ENCODE measurements around the gene BABAM1. TPM values are rescaled to one million over a fixed set of nuclear protein-coding genes. Genes with fewer than 3 reads are reported as not detected.

BABAM1 gene
- total RNA-seq, 1 donor from 2014 or later = 58.4 TPM

DNA sequence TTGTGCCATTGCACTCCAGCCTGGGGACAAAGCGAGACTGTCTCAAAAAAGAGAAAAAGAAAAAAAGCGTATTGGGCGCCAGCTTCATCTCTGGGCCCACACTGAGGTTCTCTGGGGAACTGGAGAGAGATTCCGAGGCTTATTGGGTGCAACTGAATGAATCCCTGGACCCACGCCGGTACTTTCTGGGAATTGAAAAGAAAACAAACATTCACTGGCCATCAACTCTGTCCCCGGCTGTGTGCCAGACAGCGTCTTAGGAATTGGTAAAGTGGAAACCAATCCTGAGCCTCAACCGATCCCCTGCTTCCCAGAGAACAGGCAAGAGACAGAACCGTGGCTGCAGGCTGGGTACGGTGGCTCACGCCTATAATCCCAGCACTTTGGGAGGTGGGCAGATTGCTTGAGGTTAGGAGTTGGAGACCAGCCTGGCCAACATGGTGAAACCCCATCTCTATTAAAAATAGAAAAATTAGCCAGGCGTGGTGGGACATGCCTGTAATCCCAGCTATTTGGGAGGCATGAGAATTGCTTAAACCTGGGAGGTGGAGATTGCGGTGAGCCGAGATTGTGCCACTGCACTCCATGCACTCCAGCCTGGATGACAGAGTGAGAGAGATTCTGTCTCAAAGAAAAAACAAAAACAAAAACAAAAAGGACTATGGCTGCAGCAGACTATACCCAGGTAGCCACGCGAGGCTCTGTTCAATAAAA, 58.8 kb downstream of the BABAM1 start:
- TF ChIP-seq, protein P1, sequence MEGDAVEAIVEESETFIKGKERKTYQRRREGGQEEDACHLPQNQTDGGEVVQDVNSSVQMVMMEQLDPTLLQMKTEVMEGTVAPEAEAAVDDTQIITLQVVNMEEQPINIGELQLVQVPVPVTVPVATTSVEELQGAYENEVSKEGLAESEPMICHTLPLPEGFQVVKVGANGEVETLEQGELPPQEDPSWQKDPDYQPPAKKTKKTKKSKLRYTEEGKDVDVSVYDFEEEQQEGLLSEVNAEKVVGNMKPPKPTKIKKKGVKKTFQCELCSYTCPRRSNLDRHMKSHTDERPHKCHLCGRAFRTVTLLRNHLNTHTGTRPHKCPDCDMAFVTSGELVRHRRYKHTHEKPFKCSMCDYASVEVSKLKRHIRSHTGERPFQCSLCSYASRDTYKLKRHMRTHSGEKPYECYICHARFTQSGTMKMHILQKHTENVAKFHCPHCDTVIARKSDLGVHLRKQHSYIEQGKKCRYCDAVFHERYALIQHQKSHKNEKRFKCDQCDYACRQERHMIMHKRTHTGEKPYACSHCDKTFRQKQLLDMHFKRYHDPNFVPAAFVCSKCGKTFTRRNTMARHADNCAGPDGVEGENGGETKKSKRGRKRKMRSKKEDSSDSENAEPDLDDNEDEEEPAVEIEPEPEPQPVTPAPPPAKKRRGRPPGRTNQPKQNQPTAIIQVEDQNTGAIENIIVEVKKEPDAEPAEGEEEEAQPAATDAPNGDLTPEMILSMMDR (IDR thresholded peaks at IDR 0.05) = no peak
- intact Hi-C loops (cut with DNase I) = no loop called here
- DNase-seq = no peak
- H3K27me3 ChIP-seq (ENCODE audit: low read depth) = peaks cover 9% of the 10 kb centered on the region
- H3K4me3 ChIP-seq = no peak overlapping the region
- H3K27ac ChIP-seq = no peak overlapping the region
- no peaks in the 10 kb centered on the region for H3K9me3 ChIP-seq
- ATAC-seq = no peak
- peaks cover 12% of the 10 kb centered on the region for H3K36me3 ChIP-seq
- peaks cover 14% of the 10 kb centered on the region for H3K4me1 ChIP-seq

DNA sequence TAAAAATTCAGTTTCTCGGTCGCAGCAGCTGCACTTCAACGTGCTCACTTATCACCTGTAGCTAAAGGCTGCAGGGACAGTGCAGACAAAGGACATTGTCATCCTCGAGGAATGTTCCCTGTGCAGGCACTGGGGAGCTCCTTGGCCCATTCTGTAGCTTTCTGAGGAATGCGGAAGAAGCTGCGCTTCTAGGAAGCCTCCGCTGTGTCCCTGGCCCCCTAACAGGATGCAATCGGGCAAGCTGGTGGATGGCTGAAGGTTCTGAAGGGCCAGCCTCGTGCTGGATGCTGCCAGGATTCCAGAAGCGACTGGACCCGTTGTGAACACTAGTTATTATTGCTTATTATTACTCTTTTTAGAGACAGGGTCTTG, 59.3 kb downstream of the BABAM1 start:
- Histone ChIP-seq H3K27ac (no peak overlapping the region), H3K36me3 (peaks cover 8% of the 10 kb centered on the region), H3K27me3 (ENCODE audit: low read depth) (peaks cover 9% of the 10 kb centered on the region), H3K4me3 (no peak overlapping the region), H3K9me3 (no peaks in the 10 kb centered on the region), H3K4me1 (peaks cover 14% of the 10 kb centered on the region)
- TF ChIP-seq, protein P1 (IDR thresholded peaks at IDR 0.05) = no peak
- ATAC-seq (no peak), DNase-seq (no peak)
- intact Hi-C loops (cut with DNase I) = no loop called here

DNA sequence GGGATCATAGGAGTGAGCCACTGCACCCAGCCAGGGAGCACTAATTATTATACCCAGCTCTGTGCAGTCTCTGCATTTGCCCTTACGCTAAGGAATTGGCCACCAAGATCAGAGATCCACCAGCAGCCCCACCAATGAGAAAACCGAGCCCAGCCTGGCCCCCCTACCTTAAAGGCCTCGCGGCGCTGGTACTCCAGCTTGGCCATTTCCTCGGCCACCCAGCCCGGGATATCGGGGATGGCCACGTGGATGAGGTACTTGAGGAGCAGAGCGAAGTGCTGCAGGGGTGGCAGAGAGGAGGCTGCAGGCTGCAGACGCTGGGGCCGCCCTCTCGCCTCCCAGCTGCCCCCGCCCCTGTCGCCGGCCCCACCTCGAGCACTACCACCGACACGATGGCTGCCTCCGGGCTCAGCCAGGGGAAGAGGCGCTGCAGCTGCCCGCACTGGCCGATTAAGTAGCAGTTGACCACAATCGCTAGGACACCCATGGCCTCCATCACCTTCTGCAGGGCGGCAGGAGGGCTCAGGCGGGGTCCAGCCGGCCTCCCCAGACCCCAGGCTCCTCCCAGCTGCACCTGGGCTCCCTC, 59.9 kb downstream of the BABAM1 start:
- no peak overlapping the region for H3K27ac ChIP-seq
- DNase-seq = no peak
- H3K4me3 ChIP-seq = no peak overlapping the region

DNA sequence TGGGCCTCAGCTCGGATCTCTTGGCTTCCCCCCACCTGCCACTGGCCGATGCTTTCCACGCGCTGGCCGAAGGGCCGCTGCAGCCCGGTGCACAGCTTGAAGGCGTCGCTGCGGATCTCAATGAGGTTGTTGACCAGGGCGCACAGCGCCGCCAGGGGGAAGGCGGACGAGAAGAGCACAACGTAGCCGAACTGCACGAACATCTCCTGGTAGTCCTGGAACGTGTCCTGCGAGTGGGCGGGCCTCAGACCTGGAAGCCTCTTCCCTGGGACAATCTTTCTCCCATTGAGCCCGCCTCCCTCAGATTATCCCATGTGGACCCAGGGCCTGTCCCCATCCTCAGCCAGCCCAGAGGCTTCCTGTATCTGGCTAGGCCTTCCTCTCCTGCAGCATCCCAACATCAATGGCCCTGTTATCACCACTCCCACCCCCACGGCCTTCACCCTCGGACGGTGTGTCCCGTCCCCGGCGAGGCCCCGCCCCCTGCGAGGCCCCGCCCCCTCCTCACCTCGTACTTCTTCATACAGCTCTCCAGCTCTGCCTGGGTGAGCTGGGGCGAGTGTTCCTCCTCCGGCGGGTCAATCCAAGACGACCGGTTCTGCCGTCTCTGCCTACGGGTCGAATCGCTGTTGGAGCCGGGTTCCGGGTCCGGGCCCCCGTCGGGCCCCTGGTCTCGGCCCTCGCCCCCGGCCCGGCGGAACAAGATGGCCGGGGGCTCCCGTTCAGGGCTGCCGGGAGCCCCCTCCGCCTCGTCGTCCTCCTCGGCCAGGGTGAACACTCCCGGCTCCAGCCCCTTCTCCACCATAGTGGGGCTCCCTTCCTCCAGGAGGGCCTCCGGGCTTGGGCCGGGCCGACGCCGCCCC, 60.6 kb downstream of the BABAM1 start:
- H3K27me3 ChIP-seq (ENCODE audit: low read depth) = peaks cover 9% of the 10 kb centered on the region
- peaks cover 14% of the 10 kb centered on the region for H3K4me1 ChIP-seq
- peak overlapping the region; percentile 53 for H3K4me3 ChIP-seq
- ATAC-seq (peak; percentile 88 to 92), DNase-seq (peak; percentile 88)
- peaks cover 4% of the 10 kb centered on the region for H3K36me3 ChIP-seq
- no peaks in the 10 kb centered on the region for H3K9me3 ChIP-seq
- peak overlapping the region; percentile 73 for H3K27ac ChIP-seq
- intact Hi-C loops (cut with DNase I) = no loop called here
- TF ChIP-seq, protein P1 (IDR thresholded peaks at IDR 0.05) = peak; percentile 29

More for the DNA sequence above, 59.9 kb downstream of the BABAM1 start:
- TF ChIP-seq, protein P1 (IDR thresholded peaks at IDR 0.05) = no peak
- no peak for ATAC-seq
- Histone ChIP-seq H3K4me1 (peaks cover 14% of the 10 kb centered on the region), H3K27me3 (ENCODE audit: low read depth) (peaks cover 9% of the 10 kb centered on the region), H3K9me3 (no peaks in the 10 kb centered on the region), H3K36me3 (peaks cover 4% of the 10 kb centered on the region)
- intact Hi-C loops (cut with DNase I) = no loop called here

Other genes with a start within 250 kb of the BABAM1 start
- gene CPAMD8, start 240.6 kb upstream of the BABAM1 start, total RNA-seq = 54.3 TPM
- 9.1 TPM for gene HAUS8, start 192.0 kb upstream of the BABAM1 start, total RNA-seq
- gene MYO9B, start 191.7 kb upstream of the BABAM1 start, total RNA-seq = 205 TPM
- 32.0 TPM for gene USE1, start 52.1 kb upstream of the BABAM1 start, total RNA-seq
- gene OCEL1, start 41.2 kb upstream of the BABAM1 start, total RNA-seq = 37.2 TPM
- 38.7 TPM for gene NR2F6, start 21.5 kb upstream of the BABAM1 start, total RNA-seq
- gene USHBP1, start 2.7 kb upstream of the BABAM1 start, total RNA-seq = 8.2 TPM
- 0.92 TPM for gene ANKLE1, start 14.5 kb downstream of the BABAM1 start, total RNA-seq
- 19.5 TPM for gene ABHD8, start 36.0 kb downstream of the BABAM1 start, total RNA-seq
- gene MRPL34, start 38.4 kb downstream of the BABAM1 start, total RNA-seq = 68.3 TPM
- gene DDA1, start 42.1 kb downstream of the BABAM1 start, total RNA-seq = 32.2 TPM
- gene ANO8, start 67.4 kb downstream of the BABAM1 start, total RNA-seq = 16.6 TPM
- 21.0 TPM for gene GTPBP3, start 70.1 kb downstream of the BABAM1 start, total RNA-seq
- 25.9 TPM for gene PLVAP, start 109.9 kb downstream of the BABAM1 start, total RNA-seq
- 1.5 TPM for gene CCDC194, start 126.8 kb downstream of the BABAM1 start, total RNA-seq
- gene BST2, start 138.2 kb downstream of the BABAM1 start, total RNA-seq = 165 TPM
- gene MVB12A, start 152.6 kb downstream of the BABAM1 start, total RNA-seq = 45.3 TPM
- not detected for gene TMEM221, start 181.2 kb downstream of the BABAM1 start, total RNA-seq
- gene NXNL1, start 193.5 kb downstream of the BABAM1 start, total RNA-seq = not detected
- gene SLC27A1, start 203.1 kb downstream of the BABAM1 start, total RNA-seq = 27.0 TPM
- 89.4 TPM for gene PGLS, start 244.2 kb downstream of the BABAM1 start, total RNA-seq